NK-92 (cell line): Measurements from ENCODE around the gene CTBS.
"Not testable (repeated sequence)": the region's sequence is repeated elsewhere in the genome, so short reads cannot be mapped to it uniquely, and the experiment has no call there.

Experiments used
- DNase-seq: peaks from one replicate; lab custom pipeline; 2025; ENCODE audit not compliant: unreplicated experiment; lab: John Stamatoyannopoulos, UW

The CTBS gene

DNA sequence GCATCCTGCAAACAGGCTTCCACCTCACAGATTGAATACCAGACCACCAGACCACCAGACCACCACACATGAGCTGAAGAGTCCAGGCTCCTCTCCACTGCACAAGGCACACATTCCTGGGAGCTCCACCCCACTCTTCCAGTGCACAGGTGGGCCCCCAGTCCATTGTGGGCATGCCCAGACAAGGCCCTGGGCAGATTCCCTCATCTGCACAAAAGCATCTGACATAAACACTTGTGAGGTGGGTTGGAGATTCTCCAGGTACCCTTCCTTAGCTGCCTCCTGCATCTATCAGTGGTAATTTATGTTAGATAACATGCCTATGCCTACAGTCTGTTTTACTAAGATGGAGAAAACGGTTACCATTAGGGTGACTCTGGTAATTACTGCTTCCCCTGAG, 11.6 kb upstream of the CTBS start:
- DNase-seq, result no peak

DNA sequence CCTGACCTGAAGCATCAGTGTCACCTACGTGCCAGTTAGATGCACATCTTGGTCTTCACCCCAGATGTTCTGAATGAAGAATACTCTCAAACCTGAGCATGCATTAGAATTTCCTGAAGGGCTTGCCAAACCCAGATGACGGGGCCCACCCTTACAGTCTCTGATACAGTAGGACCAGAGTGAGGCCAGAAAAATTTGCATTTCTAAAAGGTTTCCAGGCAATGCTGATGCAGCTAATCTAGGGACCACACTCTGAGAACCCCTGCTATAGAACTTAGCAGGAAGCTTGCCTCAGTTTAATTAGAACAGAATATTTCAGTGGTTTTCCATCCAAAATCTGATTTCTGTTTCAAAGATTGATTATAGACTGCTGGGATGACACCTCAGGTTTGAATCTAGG, 9.9 kb upstream of the CTBS start:
- DNase-seq, result no peak

DNA sequence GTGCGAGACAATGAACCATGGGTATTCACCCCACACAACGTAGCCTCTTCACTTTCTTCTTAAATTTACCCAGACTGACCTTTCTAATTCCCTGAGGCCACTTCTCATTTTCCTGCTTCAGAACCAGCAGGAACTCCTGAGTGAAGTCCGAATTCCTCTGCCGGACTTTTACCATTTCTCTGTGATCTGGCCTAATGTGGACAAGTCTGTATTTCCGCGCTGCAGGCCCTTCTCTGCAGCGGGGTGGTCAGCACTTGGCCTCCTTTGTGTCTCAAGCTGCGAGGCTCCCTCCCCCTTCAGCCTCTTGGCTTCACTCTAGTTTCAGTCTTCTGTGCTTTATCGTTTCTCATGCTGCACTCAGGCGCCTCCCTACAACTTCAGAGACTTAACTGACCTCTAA, 9.4 kb upstream of the CTBS start:
- no peak for DNase-seq

DNA sequence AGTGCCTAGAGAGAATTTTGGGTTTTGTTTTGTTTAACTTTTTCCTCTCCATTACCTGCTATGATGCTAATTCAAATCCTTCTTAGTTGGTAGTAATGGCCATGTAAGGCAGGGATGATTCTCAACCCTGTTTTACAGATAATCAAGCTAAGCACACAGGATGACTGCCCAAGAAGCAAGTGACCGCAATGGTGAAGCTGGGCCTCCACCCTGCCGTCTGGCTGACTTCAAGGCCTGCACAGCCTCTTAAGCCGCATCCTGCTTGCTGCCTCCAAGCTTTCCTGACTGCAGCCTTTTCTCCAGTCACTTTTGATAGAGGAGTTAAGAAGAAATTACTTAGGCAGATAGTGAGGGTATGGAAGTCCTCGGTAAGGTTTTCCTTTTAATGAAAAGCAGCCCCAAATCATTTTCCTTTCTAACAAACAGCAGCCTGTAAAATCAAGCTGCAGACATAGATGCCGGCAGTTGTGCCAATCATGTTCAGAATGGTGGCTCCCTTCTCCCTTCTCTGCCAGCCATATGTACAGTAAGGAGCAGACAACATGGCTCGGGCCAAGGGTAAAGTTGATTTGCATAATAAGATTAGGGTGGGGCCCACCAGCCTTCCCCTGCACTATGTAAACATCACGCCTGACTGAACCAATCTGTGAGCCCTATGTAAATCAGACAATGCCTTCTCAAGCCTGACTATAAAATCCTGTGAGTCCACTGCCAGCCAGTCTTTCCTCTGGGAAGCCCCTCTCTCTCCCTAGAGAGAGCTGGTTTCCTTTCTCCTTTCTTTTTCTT, 8.8 kb upstream of the CTBS start:
- DNase-seq, result no peak

DNA sequence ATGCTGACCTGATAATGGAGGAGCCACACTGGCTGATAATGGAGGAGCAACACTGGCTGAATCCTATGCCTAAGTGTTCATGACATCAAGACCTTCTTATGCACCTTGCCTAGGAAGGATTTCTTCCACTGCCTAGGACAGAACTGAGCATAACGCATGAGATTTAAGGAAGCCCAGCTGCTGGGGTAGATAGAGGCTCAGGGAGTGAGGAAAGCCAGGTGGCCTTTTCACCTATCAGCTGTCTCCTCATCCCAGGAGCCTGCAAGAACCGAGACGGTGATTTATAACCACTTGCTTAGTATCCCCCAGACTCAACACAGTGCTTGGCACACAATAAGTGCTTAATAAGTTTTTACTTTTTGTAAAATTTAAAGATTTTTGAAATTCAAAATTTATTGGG, 7.4 kb upstream of the CTBS start:
- DNase-seq, result no peak

DNA sequence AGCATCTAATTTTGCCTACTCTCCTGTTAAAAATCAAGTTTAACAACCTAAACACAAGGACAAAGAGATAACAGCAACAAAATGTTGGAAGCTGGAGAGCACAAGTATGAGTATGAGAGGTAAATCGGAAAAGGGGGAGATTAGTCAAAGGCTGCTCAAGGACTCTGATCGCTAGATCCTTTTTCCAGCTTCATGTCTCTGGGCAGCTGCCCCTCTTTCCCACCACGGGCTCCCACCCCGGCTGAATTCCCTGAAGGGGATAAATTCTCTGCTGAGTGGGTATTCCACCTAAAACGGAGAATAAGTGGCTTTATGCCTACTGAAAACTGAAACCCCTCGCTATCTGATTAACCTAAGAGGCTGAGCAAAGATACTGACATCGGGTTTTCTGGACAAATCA, 696 bp upstream of the CTBS start:
- no peak for DNase-seq

DNA sequence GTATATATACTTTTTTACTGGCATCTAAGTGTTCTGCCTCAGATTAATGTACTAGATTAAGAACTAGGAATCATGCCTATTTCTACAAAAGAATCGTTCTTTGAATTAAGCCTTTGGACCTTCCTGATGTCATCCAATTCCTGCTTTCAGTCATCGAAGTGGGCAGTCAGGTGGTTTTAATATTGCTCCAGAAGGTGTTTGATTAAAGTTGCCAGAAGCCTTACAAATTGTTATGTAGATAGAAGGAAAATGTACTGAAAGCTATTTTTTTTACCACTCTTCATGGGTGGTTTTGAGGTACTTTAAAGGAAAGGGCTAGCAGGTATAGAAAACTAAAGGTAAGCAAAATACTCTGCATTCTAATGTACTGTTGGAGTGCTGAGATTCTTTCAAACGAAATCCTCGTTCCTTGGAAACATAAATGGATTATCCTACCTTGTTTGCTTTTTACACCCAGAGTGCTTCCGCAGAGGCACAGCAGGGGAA, 716 bp downstream of the CTBS start:
- no peak for DNase-seq

DNA sequence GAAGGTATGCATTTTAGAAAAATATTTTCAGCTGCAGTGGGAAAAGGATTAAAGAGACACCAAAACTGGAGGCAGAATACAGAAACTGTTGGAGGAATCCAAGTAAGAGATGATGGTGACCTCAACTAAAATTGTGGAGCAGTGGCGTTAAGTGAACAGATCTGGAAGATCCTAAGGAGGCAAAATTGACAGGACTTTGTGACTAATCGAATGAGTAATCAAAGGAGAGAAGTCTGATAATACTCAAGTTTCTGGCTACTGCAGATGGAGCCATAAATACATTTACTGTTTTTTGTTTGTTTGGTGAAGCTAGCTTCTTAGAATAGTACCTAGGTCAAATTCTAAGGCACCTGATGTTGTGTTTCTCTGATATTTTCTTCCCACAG, 3.1 kb downstream of the CTBS start:
- no peak for DNase-seq

DNA sequence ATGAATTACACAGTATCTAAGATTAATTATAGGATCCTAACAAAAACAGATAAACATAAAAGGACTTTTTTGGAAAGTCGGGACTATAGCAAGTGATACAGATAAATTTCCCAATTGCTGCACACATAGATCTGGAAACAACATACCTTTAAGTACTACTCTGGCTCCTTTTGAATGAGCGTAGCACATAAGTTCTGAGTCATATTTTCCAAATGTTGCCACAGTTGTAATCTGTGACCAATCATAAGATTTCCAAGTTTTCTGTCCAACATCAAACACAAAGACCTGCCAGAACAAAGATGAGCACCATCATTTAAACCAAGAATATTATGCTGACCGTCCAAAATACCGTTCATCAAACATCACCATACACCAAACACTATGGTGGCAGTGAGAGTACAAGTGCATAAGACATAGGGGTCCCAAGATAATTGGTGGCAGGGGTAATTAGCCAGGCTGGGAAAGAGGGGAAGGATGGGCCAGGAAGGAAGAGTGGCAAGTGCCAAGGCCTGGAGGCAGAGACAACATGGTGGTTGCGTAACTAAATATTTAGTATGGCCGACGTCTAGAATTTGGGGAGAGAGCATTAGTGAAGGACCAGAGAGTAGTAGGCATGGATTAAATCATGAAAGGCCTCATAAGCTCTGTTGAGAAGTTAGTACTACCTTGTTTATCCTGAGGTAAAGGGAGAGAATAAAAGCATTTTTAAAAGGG, 3.6 kb downstream of the CTBS start:
- DNase-seq, result no peak

DNA sequence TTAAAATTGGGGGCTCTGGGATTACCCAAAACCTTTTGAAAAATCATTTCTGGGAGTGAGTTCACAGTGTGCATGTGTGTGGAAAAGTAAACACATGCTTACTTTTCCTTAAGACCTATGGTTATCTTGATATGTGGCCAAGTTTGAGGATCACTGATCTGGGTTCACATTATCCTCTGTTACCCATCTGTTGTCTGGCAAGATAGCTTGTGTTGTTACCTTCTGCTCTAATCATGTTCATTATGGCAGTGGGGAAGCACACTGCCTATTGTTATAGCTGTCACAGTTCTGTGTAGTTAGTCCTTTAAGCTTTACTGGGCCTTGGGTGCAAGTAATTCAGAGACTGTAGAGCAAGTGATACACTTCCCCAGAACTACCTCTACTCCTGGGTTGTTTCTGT, 5.0 kb downstream of the CTBS start:
- no peak for DNase-seq

DNA sequence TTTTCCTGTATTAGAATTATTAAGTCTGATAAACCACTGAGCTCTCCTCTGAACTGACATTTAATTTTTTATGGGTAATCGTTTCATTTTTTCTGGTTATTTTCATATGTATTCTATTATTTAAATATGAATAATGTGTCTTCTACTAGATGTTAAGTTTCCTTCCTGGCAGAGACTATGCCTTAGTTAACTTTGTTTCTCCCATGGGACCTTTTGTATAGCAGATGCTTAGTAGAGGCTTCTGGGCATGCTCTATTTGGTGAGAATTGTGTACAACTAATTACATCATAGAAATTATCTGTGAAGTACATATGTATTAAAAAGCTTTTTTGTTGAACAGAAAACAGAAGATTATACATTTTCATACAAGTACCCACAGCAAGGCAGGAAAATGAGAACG, 23.4 kb downstream of the CTBS start:
- no peak for DNase-seq

DNA sequence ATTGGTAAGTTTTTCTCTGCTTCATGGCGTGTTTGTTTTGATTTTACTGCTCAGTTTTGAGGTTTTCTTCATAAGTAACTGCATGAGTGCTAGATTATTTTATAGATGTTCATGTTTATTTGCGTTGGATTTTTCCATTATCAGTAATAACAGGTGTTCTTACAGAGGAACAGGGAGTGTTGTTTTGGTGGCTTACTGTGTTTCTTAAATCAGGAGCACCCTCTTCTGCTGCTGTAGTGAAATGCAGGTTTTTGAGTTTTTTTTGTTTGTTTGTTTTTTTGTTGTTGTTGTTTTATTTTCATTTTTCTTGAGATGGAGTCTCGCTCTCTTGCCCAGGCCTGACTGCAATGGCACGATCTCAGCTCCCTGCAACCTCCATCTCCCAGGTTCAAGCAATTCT, 32.6 kb downstream of the CTBS start:
- DNase-seq, result no peak

DNA sequence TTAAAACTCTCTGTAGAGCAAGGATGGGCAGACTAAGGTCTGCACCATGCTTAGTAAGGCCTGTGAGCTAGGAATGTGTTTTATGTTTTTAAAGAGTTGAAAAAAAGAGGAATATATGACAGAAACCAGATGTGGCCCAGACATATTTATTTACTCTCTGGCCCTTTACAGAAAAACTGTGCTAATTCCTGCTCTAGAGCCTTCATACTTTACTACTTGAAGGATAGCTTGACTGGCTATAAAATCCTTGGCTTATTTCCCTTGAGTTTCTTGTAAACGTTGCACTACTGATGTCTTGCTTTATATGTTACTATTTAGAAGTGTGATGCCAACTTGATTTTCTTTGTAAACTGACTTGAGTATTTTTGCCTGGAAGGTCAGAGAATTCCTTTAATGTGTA, 33.5 kb downstream of the CTBS start:
- DNase-seq, result no peak

DNA sequence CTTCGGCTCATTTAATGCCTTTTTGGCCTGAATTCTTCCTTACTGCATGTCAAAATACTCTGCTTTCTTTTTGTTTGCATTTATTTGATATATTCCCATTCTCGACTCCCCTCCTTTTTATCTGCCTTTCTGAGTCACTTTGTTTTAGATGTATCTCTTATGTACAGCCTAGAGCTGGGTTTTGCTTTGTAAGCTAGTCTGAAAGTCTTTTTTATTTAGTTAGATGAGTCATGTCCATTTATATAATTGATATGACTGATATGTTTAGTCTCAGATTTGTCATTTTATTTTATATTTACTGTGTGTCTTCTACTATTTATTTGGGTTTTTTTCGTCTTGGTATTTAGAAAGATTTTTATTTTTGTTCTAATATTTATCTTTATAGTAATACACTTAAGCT, 34.3 kb downstream of the CTBS start:
- no peak for DNase-seq

DNA sequence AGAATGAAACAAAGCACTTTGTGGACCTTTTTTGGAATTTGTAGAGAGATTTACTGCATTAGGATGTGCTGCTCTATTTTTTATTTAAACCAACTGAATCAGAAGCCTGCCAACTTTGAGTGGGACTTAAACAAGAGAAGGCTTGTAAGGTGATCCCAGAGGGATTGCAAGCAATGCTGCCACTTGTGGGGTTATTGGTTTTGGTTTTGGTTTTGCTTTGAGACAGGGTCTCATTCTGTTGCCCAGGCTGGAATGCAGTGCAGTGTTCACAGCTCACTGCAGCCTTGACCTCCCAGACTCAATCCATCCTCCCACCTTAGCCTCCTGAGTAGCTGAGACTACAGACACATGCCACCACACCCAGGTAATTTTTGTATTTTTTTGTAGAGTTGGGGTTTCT, 35.6 kb downstream of the CTBS start:
- DNase-seq, result no peak

DNA sequence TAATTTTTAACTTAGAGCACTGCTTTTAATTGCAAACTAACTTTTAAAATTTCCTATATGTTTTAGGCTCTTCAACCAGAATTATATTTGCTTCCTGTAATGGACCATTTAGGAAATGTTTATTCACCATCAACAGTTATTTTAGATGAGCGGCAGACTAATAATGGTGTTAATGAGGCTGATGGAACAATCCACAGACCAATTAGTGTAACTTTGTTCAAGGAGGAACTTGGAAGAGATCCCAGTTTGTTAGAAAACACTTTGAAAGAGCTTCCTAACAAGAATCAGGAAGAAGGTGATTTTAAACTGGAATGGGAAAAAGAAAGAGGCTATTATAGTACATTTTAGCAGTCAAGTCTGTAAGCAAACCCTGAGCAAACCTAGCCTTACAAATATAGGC, 48.5 kb downstream of the CTBS start:
- DNase-seq, result no peak

DNA sequence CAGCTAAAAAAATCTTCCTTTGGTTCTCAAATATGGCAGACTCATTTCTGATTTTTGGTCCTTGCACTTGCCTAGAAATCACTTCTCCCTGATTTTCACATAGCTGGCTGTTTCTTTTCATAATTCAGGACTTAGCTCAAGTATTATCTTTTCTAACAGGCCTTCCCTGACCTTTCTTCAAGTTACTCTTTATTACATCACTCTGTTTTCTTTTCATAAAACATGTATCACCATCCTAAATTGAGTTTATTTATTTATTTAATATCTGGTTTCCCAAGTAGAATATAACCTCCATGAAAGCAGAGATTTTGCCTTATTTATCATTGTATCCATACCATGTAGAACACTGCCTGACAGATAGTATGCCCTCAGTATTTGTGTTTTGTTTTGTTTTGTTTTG, 49.6 kb downstream of the CTBS start:
- no peak for DNase-seq

DNA sequence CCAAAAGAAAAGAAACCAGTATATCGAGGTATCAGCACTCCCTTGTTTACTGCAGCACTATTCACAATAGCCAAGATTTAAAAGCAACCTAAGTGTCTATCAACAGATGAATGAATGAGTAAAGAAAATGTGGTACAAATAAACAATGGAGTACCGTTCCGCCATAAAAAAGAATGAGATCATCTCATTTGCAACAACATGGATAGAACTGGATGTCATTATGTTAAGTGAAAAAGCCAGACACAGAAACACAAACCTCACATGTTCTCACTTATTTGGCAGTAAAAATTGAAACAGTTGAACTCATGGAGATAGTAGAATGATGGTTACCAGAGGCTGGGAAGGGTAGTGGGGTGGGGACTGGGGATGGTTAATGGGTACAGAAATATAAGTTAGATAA, 63.6 kb downstream of the CTBS start:
- DNase-seq, result no peak

DNA sequence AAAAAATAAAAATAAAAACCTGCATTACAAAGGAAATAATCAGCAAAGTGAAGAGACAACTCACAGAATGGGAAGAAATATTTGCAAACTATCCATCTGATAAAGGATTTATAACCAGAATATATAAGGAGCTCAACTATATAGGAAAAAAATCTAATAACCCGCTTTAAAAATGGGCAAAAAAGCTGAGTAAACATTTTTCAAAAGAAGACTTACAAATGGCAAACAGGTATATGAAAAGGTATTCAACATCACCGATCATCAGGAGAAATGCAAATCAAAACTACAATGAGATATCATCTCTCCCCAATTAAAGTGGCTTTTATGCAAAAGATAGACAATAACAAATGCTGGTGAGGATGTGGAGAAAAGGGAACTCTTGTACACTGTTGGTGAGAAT, 64.1 kb downstream of the CTBS start:
- DNase-seq, result no peak

DNA sequence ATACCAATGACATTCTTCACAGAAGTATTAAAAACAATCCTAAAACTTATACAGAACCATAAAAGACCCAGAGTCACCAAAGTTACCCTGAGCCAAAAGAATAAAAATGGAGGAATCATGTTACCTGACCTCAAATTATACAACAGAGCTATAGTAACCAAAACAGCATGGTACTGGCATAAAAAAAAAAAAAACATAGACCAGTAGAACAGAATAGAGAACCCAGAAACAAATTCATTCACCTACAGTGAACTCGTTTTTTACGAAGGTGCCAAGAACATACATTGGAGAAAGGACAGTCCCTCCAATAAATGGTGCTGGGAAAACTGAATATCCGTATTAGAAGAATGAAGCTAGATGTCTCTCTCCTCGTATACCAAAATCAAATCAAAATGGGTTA, 65.2 kb downstream of the CTBS start:
- no peak for DNase-seq

DNA sequence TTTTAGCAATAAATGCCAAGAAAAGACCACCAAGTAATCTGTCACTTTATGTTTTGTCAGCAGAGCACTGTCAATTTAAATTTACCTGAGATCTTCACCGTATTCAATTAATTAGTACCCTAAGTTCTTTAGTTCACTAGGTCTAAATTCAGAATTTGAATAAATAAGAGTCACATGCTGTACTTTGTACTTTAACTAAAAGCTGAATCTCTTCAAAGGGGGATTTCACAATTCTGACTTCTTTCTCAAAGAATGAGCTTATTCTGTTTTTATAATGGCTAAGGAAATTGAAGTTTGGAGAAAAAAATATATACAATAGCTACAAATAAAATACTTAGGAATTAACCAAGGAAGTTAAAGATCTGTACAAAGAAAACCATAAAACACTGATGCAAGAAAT, 65.7 kb downstream of the CTBS start:
- DNase-seq, result no peak

DNA sequence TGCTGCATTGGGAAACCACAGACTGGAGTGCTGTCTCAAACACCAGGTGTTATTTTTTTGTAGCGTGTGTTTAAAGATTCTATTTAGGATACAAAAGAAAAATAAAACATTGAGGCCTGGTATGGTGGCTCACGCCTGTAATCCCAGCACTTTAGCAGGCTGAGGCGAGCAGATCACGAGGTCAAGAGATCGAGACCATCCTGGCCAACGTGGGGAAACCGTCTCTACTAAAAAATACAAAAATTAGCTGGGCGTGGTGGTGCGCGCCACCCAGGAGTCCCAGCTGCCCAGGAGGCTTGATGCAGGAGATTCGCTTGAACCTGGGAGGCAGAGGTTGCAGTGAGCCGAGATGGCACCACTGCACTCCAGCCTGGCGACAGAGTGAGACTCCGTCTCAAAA, 66.4 kb downstream of the CTBS start:
- not testable (repeated sequence) for DNase-seq
